HepG2 (cell line): ENCODE results near the gene ETS2. TPM values are rescaled to one million over a fixed set of nuclear protein-coding genes. Genes with fewer than 3 reads are reported as not detected.

Source experiments
- ATF7-NPFF ChIP-seq: sonication (generic); formaldehyde crosslinking; IDR thresholded peaks from 2 replicates; pipeline ENCODE4 v1.8.1; 2023; ENCODE audit warnings: mild to moderate bottlenecking, low read depth, missing genetic modification reagents, moderate library complexity
- ETV5 ChIP-seq: IDR thresholded peaks from 2 replicates; pipeline ENCODE4 v1.6.1; 2018; ENCODE audit warnings: missing biosample characterization, missing genetic modification reagents, inconsistent platforms, borderline replicate concordance
- HDAC6 ChIP-seq: fragments of 200-600 bp; sonication (generic); IDR thresholded peaks from 2 replicates; pipeline ENCODE4 v1.7.0; 2017; ENCODE audit warnings: mild to moderate bottlenecking, antibody characterized with exemption, low read length, low read depth
- HES4 ChIP-seq: sonication (generic); formaldehyde crosslinking; IDR thresholded peaks from 2 replicates; pipeline ENCODE4 v1.9.0; 2021; ENCODE audit warnings: mild to moderate bottlenecking, missing genetic modification reagents, borderline replicate concordance
- POLR2A ChIP-seq, 2 experiments: IDR thresholded peaks; 2 replicates each; pipeline ENCODE4 v1.6.1; 2011; ENCODE audit warnings: low read depth in 2 of 2, low read length in 2 of 2, mild to moderate bottlenecking in 1 of 2, moderate library complexity in 1 of 2; ENCODE audit not compliant: insufficient read depth in 1 of 2
- PTBP1 ChIP-seq: fragments of 200-400 bp; formaldehyde crosslinking; IDR thresholded peaks from 2 replicates; pipeline ENCODE4 v1.6.1; 2018; ENCODE audit warnings: low read length, low read depth; ENCODE audit not compliant: poor library complexity, severe bottlenecking
- RAD21 ChIP-seq: fragments of 450-650 bp; formaldehyde crosslinking; IDR thresholded peaks from 2 replicates; pipeline ENCODE4 v1.5.0; 2020; ENCODE audit warnings: mild to moderate bottlenecking
- SP4 ChIP-seq: sonication (generic); formaldehyde crosslinking; IDR thresholded peaks from 2 replicates; pipeline ENCODE4 v1.8.1; 2023; ENCODE audit warnings: mild to moderate bottlenecking, missing genetic modification reagents
- ZNF331 ChIP-seq: sonication (generic); formaldehyde crosslinking; IDR thresholded peaks from 2 replicates; pipeline ENCODE4 v1.4.0; 2020; ENCODE audit warnings: missing genetic modification reagents
- ZNF530 ChIP-seq: sonication (generic); formaldehyde crosslinking; IDR thresholded peaks from 2 replicates; pipeline ENCODE4 v1.5.0; 2020; ENCODE audit warnings: low read depth, mild to moderate bottlenecking, missing genetic modification reagents
- ZNF629 ChIP-seq: sonication (generic); formaldehyde crosslinking; conservative IDR thresholded peaks from 2 replicates; pipeline ENCODE4 v1.5.0; 2020; ENCODE audit warnings: missing genetic modification reagents
- ZNF724P ChIP-seq: sonication (generic); formaldehyde crosslinking; IDR thresholded peaks from 2 replicates; pipeline ENCODE4 v1.8.0; 2022; ENCODE audit warnings: missing genetic modification reagents, borderline replicate concordance
- ZNF891 ChIP-seq: sonication (generic); formaldehyde crosslinking; IDR thresholded peaks from 2 replicates; pipeline ENCODE4 v1.5.0; 2020; ENCODE audit warnings: mild to moderate bottlenecking, missing genetic modification reagents
- polyA plus RNA-seq, 8 experiments: library from polyadenylated mRNA; depleted of rRNA in 3 of 8; stranded (reverse) in 7 of 8; unstranded in 1 of 8; fragments of >200 nt; fragmentation: Illumina TruSeq in 4 of 8; extraction: Trizol in 4 of 8; gene quantifications; 2 replicates each; pipeline versions ENCODE4 v1.2.1 to v1.2.3, GENCODE V29; 2011 to 2016; ENCODE audit warnings: low read depth in 4 of 8, missing spikeins in 1 of 8, mixed read lengths in 1 of 8; ENCODE audit not compliant: insufficient read depth in 1 of 8
- total RNA-seq, 5 experiments: library from RNA; depleted of rRNA; stranded (reverse); fragments of >200 nt; fragmentation: Illumina TruSeq; extraction: Trizol; gene quantifications; 2 replicates each; pipeline ENCODE4 v1.2.3, GENCODE V29; 2016; ENCODE audit warnings: low read depth in 1 of 5
- TF ChIP-seq, protein P1 (sequence below): sonication (generic); formaldehyde crosslinking; IDR thresholded peaks from 2 replicates; pipeline ENCODE4 v1.4.0; 2020; ENCODE audit warnings: missing genetic modification reagents
- TF ChIP-seq, protein P2 (sequence below): sonication (generic); formaldehyde crosslinking; IDR thresholded peaks from 2 replicates; pipeline ENCODE4 v1.4.0; 2020; ENCODE audit warnings: missing genetic modification reagents
- TF ChIP-seq, protein P3 (sequence below): sonication (generic); formaldehyde crosslinking; IDR thresholded peaks from 2 replicates; pipeline ENCODE4 v1.8.0; 2022; ENCODE audit warnings: mild to moderate bottlenecking, missing genetic modification reagents, moderate library complexity
- TF ChIP-seq, protein P4 (sequence below): sonication (generic); formaldehyde crosslinking; IDR thresholded peaks from 2 replicates; pipeline ENCODE4 v1.5.0; 2020; ENCODE audit warnings: missing genetic modification reagents

The ETS2 gene
- total and polyA plus RNA-seq, 2 of the 13 experiments (the other 11 are each of a cell fraction or from before 2014, with no cell fraction given): 24.6 to 64.4 TPM

DNA sequence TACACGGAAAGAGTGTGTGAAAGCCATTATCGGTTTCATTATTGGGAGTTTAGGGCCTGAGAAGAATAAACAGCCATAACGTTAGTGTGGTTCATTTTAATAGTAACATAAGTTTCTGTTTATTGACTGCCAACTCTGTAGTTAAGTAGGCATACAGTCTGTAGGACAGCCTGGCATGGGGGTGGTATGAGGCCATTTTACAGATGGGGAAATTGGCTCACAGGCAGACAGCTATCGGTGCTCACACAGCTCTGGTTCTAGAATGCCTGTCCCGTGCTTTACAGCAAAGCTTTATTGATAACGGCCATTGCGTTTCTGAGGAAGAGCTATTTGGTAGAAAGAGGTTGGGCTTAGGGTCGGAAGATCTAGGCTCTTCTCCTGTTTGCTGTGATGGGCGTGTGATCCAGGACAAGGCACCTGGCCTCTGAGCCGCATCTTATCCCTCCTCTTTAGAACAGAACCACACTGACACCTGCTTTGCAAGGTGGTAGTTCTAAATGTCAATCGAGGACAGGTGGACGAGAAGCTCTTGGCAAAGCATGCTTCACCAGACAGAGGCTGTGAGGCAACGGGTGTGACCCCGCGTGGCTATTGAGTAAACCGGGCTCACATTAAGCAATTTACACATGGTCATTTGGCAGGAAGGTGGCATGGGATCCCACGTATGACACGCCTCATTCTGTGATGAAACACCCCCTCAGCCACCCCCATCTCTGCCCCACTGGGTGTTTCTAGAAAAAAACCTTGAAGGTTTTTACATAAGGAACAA lies 14.9 kb downstream of the ETS2 start (continued):
- TF ChIP-seq SP4 (CRISPR knock-in tag) (no peak), POLR2A (IDR thresholded peaks at IDR 0.05; ENCODE audit: insufficient read depth in 1 of 2, low read depth in 2 of 2, low read length in 2 of 2) (peak in 1 of 2 experiments; percentile 37; a peak in 1 of 4 replicates), HDAC6 (no peak), ETV5 (no peak), ZNF891 (no peak), ZNF629 (CRISPR knock-in tag) (peak; percentile 65), ZNF331 (CRISPR knock-in tag) (no peak), HES4 (CRISPR knock-in tag) (no peak), ZNF724P (CRISPR knock-in tag) (no peak), ZNF530 (CRISPR knock-in tag) (no peak), PTBP1 (no peak), RAD21 (CRISPR knock-in tag) (no peak), ATF7-NPFF (no peak)
- TF ChIP-seq, protein P1, sequence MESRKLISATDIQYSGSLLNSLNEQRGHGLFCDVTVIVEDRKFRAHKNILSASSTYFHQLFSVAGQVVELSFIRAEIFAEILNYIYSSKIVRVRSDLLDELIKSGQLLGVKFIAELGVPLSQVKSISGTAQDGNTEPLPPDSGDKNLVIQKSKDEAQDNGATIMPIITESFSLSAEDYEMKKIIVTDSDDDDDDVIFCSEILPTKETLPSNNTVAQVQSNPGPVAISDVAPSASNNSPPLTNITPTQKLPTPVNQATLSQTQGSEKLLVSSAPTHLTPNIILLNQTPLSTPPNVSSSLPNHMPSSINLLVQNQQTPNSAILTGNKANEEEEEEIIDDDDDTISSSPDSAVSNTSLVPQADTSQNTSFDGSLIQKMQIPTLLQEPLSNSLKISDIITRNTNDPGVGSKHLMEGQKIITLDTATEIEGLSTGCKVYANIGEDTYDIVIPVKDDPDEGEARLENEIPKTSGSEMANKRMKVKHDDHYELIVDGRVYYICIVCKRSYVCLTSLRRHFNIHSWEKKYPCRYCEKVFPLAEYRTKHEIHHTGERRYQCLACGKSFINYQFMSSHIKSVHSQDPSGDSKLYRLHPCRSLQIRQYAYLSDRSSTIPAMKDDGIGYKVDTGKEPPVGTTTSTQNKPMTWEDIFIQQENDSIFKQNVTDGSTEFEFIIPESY (CRISPR knock-in tag): peak; percentile 95
- TF ChIP-seq, protein P2, sequence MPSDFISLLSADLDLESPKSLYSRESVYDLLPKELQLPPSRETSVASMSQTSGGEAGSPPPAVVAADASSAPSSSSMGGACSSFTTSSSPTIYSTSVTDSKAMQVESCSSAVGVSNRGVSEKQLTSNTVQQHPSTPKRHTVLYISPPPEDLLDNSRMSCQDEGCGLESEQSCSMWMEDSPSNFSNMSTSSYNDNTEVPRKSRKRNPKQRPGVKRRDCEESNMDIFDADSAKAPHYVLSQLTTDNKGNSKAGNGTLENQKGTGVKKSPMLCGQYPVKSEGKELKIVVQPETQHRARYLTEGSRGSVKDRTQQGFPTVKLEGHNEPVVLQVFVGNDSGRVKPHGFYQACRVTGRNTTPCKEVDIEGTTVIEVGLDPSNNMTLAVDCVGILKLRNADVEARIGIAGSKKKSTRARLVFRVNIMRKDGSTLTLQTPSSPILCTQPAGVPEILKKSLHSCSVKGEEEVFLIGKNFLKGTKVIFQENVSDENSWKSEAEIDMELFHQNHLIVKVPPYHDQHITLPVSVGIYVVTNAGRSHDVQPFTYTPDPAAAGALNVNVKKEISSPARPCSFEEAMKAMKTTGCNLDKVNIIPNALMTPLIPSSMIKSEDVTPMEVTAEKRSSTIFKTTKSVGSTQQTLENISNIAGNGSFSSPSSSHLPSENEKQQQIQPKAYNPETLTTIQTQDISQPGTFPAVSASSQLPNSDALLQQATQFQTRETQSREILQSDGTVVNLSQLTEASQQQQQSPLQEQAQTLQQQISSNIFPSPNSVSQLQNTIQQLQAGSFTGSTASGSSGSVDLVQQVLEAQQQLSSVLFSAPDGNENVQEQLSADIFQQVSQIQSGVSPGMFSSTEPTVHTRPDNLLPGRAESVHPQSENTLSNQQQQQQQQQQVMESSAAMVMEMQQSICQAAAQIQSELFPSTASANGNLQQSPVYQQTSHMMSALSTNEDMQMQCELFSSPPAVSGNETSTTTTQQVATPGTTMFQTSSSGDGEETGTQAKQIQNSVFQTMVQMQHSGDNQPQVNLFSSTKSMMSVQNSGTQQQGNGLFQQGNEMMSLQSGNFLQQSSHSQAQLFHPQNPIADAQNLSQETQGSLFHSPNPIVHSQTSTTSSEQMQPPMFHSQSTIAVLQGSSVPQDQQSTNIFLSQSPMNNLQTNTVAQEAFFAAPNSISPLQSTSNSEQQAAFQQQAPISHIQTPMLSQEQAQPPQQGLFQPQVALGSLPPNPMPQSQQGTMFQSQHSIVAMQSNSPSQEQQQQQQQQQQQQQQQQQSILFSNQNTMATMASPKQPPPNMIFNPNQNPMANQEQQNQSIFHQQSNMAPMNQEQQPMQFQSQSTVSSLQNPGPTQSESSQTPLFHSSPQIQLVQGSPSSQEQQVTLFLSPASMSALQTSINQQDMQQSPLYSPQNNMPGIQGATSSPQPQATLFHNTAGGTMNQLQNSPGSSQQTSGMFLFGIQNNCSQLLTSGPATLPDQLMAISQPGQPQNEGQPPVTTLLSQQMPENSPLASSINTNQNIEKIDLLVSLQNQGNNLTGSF (CRISPR knock-in tag): no peak
- TF ChIP-seq, protein P3, sequence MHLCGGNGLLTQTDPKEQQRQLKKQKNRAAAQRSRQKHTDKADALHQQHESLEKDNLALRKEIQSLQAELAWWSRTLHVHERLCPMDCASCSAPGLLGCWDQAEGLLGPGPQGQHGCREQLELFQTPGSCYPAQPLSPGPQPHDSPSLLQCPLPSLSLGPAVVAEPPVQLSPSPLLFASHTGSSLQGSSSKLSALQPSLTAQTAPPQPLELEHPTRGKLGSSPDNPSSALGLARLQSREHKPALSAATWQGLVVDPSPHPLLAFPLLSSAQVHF (CRISPR knock-in tag): no peak
- TF ChIP-seq, protein P4, sequence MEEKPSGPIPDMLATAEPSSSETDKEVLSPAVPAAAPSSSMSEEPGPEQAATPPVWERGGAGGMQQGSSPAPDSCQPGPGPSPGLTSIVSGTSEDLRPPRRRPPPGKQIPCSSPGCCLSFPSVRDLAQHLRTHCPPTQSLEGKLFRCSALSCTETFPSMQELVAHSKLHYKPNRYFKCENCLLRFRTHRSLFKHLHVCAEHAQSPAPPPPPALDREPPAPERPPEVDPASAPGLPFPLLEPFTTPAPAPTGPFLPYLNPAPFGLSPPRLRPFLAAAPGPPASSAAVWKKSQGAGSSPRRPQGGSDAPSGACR (CRISPR knock-in tag): no peak
